Cardiac fibroblast (primary cell): ENCODE measurements around the gene PDIA2.

Experiments
- DNase-seq, 2 donors: peaks; one replicate each; pipeline versions ENCODE4 v3.0.0 to v3.0.0-alpha.2; 2010; ENCODE audit warnings: low read depth in 2 of 2
- H3K4me3 ChIP-seq, 2 donors: replicated peaks in 1 of 2; 1 replicate in 1 of 2; 2 replicates in 1 of 2; pipeline ENCODE4 v1.5.1; 2011; ENCODE audit warnings: low read depth in 2 of 2, low read length in 2 of 2, mild to moderate bottlenecking in 2 of 2, moderate library complexity in 1 of 2
- CTCF ChIP-seq: IDR thresholded peaks from one replicate; pipeline ENCODE4 v1.5.1; 2011; ENCODE audit warnings: low read depth, mild to moderate bottlenecking, low read length, inconsistent platforms

The PDIA2 gene, protein sequence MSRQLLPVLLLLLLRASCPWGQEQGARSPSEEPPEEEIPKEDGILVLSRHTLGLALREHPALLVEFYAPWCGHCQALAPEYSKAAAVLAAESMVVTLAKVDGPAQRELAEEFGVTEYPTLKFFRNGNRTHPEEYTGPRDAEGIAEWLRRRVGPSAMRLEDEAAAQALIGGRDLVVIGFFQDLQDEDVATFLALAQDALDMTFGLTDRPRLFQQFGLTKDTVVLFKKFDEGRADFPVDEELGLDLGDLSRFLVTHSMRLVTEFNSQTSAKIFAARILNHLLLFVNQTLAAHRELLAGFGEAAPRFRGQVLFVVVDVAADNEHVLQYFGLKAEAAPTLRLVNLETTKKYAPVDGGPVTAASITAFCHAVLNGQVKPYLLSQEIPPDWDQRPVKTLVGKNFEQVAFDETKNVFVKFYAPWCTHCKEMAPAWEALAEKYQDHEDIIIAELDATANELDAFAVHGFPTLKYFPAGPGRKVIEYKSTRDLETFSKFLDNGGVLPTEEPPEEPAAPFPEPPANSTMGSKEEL

GRCh38 chr16:283033-283805 is at the start of gene PDIA2:
Gene PDIA2, plus strand, starts transcription at chr16:283164. Its CDS starts 6 bp downstream, at chr16:283170.
- no peak within 1 kb of the TSS for H3K4me3 ChIP-seq
- no peak for DNase-seq
- TF ChIP-seq CTCF: no peak

GRCh38 chr16:234468-235305 is 48.3 kb upstream of the PDIA2 start, which contains the start of gene FAM234A:
Gene FAM234A, plus strand, starts transcription at chr16:234821. Its CDS starts 19,593 bp downstream, at chr16:254414.
- peak; percentile 46 for TF ChIP-seq CTCF
- H3K4me3 ChIP-seq: peak within 1 kb of the TSS; percentile 73 to 87
- peak; percentile 88 to 95 for DNase-seq

DNA sequence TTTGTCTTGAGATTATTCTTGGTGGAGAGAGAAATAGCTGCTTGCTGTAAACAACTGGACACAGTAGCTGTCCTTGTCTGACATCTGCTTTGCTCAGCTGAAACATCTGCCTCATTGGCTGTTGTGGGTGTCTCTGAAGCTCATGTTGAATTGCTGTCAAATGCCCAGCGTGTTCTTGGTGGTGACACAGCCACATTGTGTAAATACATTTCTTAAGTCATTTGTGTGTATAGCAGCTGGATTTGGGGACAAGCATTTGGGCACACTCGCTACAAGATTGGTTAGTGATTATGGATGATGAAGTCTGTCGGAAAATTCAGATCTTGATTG is 43.1 kb upstream of the PDIA2 start:
- no peak overlapping the region for H3K4me3 ChIP-seq
- peak in 1 of 2 donors; percentile 31 for DNase-seq
- no peak for TF ChIP-seq CTCF

DNA sequence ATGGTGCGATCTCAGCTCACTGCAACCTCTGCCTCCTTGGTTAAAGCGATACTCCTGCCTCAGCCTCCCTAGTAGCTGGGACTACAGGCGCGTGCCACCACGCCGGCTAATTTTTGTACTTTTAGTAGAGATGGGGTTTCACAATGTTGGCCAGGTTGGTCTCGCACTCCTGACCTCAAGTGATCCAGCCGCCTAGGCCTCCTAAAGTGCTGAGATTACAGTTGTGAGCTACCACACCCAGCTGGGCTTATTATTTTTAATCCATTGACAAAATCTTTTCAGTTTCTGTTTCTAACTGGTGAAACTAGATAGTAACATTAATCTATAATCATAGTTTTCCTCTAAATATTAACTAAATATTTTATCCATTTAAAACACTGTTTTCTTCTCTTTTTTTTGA is 42.4 kb upstream of the PDIA2 start:
- TF ChIP-seq CTCF: no peak
- DNase-seq: no peak
- no peak overlapping the region for H3K4me3 ChIP-seq

DNA sequence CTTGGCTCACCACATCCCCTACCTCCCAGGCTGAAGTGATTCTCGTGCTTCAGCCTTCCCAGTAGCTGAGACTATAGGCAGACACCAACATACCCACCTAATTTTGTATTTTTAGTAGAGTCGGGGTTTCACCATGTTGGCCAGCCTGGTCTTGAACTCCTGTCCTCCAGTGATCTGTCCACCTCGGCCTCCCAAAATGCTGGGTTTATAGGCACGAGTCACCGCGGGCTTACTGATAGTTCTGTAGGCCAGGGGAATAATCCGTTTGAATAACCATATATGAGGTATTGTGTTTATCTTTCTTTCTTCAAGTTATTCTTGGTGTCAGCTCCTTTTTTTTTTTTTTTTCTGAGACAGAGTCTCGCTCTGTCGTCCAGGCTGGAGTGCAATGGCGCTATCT is 40.7 kb upstream of the PDIA2 start:
- no peak overlapping the region for H3K4me3 ChIP-seq
- no peak for DNase-seq
- no peak for TF ChIP-seq CTCF

- no peak for DNase-seq
- no peak overlapping the region for H3K4me3 ChIP-seq
- no peak for TF ChIP-seq CTCF
These were observed 39.6 kb upstream of the PDIA2 start for GRCh38 chr16:243348-243747.
